NT2/D1 (cell line): ENCODE results near the gene RAB15.

Experiments
- DNase-seq: peaks from one replicate; pipeline ENCODE4 v3.0.0-alpha.2; 2011; ENCODE audit warnings: low read depth, low spot score
- H3K27me3 ChIP-seq: 2 replicates; pipeline ENCODE4 v1.6.0; 2011; ENCODE audit warnings: mild to moderate bottlenecking; ENCODE audit not compliant: insufficient read length, insufficient read depth
- H3K36me3 ChIP-seq: 2 replicates; pipeline ENCODE4 v1.6.1; 2011; ENCODE audit warnings: mild to moderate bottlenecking, low read length, mixed read lengths; ENCODE audit not compliant: insufficient read depth, insufficient read length
- H3K4me1 ChIP-seq: 2 replicates; pipeline ENCODE4 v1.5.1; 2011; ENCODE audit not compliant: insufficient read depth, insufficient read length
- H3K4me3 ChIP-seq: 2 replicates; pipeline ENCODE4 v1.5.1; 2011; ENCODE audit warnings: low read depth; ENCODE audit not compliant: insufficient read length
- H3K9ac ChIP-seq: 2 replicates; pipeline ENCODE4 v1.6.0; 2011; ENCODE audit warnings: low read depth; ENCODE audit not compliant: insufficient read length
- H3K9me3 ChIP-seq: 2 replicates; pipeline ENCODE4 v1.5.1; 2011; ENCODE audit warnings: mild to moderate bottlenecking, low read length; ENCODE audit not compliant: insufficient read depth
- SUZ12 ChIP-seq: IDR thresholded peaks from 2 replicates; pipeline ENCODE4 v1.6.1; 2011; ENCODE audit not compliant: insufficient read length, insufficient read depth; ENCODE audit errors: extremely low read depth
- YY1 ChIP-seq: IDR thresholded peaks from 2 replicates; pipeline ENCODE4 v1.6.1; 2011; ENCODE audit not compliant: insufficient read length, insufficient read depth
- ZNF274 ChIP-seq: IDR thresholded peaks from 2 replicates; pipeline ENCODE4 v1.6.1; 2011; ENCODE audit warnings: mild to moderate bottlenecking, low read depth, low read length

The RAB15 gene

DNA sequence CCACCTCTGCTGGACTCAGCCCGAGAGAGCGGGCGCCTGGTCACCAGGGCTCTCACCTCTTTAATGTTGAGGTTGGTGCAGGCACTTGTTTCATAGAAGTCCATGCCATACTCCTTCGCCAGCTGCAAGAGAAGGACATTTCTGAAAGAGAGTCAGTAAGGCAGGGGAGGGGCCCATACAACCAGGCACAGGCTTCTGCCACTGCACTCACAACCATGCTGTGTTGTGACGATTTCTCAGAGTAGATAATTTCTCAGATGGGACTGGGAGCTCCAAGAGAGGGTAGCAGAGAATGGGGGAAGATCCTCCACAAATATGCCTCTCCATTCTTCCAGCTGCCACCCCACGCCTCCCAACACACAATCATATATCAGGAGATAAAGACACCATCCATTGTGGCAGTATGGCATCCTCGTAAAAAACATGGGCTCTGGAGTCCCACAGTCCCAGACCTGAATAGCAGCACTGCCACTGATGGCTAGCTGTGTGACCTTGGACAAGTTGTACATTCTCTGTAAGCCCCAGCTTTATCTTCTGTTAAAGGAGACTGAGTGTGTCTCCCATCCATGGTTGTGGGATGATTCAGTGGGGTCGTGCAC, 23.4 kb downstream of the RAB15 start:
- Histone ChIP-seq H3K4me3 (no peak overlapping the region), H3K9me3 (no peaks in the 10 kb centered on the region), H3K36me3 (peaks cover 67% of the 10 kb centered on the region), H3K4me1 (peaks cover 3% of the 10 kb centered on the region), H3K9ac (no peak overlapping the region), H3K27me3 (no peaks in the 10 kb centered on the region)
- TF ChIP-seq ZNF274, result no peak
- TF ChIP-seq SUZ12, result no peak
- TF ChIP-seq YY1, result no peak
- DNase-seq, result no peak

DNA sequence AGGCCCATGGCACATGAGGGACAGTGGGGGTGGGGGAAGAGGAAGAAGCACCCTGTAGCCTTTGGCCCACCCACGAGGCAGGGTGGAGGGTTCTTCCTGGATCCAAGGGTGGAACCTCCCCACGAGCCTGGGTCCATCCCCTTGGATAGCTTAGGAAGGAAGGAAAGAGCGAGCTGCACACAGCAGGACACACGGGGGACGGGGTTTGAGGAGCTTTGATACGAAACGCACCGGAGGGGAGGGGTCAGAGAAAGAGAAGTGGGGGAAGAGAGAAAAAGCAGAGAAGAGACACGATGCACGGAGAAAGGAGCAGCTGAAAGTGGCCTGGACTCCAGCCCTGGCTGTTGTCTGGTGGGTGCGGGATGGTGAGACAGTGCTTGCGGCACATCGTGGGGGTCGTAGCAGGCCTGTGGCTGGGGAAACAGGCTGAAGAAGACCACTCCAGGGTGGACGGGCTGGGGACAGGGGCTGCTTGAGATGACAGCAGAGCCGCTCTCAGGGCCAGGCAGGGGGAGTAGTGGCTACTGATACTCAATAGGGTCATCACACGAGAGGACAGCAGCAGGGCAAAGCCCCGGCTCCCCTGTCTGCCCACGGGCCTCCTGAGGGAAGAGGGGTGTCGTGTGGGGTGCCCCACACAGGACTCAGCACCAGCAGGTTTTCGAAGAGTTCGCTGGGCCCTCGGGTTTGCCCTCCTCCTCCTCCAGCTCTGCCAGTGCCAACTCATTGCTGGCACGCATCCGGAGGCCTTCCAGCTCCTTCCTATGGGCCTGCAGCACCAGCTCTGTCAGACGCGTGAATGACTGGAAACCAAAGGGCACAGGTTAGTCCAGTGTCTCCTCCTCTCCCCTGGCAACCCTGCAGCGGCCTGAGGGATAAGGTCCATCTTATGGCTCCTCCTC, 24.2 kb downstream of the RAB15 start:
- Histone ChIP-seq H3K9ac (no peak overlapping the region), H3K27me3 (no peaks in the 10 kb centered on the region), H3K9me3 (no peaks in the 10 kb centered on the region), H3K4me3 (no peak overlapping the region), H3K4me1 (peaks cover 3% of the 10 kb centered on the region), H3K36me3 (peaks cover 63% of the 10 kb centered on the region)
- TF ChIP-seq YY1, result no peak
- no peak for TF ChIP-seq ZNF274
- no peak for TF ChIP-seq SUZ12
- no peak for DNase-seq

DNA sequence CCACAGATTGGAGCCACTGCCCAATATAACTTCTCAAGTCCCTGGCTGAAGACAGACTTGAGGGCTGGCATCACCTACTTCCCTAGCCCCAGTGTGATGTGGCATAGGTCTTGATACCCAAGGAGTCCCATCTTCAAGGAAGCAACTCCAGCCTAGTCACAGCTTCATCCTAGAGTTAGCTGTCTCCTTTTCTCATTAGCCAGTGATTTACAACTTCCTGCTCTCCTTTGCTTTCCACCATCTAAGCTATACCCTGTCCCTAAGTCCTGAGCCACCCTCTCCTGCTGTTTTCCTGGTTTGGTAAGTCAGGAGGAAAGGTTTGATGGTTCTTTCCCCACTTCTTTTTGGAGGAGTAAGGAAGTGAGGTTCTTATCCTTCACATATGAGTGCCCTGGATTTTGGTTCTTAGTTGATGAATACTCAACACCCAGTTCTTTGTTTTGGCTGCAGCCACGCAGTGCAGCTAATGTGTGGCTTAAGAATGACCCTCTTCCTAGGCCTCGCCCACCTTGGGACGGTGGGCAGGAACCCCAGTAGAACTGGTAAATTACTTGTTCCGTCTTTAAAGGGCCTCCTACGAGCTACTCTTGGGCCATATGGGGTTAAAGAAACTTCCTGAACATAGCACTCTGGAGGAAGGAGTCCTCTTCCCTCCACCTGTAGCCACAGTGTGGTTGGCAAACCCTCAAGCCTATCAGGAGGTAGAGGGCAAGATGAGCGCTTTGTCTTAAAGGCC, 25.7 kb downstream of the RAB15 start:
- H3K4me1 ChIP-seq, result peaks cover 8% of the 10 kb centered on the region
- H3K9ac ChIP-seq, result no peak overlapping the region
- peaks cover 57% of the 10 kb centered on the region for H3K36me3 ChIP-seq
- DNase-seq, result no peak
- no peaks in the 10 kb centered on the region for H3K27me3 ChIP-seq
- no peak for TF ChIP-seq ZNF274
- TF ChIP-seq YY1, result no peak
- no peak for TF ChIP-seq SUZ12
- H3K9me3 ChIP-seq, result no peaks in the 10 kb centered on the region
- H3K4me3 ChIP-seq, result no peak overlapping the region

DNA sequence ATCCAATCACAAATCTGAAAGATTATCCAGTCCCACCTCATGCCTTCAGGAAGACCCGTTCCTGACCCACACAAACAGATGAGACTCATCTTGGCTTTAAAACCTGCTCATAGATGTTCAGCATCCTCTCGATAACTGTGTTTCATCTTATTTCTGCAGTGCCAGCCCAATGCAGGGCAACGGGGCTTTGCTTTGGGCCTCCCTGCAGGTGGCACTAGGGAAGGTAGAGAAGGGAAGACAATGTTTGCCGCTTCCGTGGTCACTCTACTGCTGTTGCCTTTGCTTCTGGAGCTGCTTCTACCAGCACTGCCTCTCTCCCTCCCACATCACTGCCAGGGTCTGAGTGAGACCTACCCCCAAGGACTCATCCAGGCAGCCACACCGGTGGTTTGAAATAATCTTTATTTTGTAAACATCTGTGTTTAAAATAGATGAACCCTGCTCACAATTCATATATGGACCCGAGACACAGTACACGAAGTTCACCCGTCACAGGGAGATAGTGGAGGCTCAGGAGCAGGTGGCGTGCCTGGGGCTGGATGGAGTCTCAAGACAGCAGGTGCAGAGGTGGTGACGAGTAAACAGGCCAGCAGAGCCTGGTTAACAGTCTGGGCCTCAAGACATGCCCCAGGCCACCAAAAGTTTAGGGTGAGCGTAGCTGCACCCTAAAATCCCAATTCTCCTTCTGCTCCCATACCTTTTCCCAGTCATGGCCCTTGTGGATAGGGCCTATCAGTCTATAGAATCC, 26.5 kb downstream of the RAB15 start:
- H3K4me3 ChIP-seq, result no peak overlapping the region
- no peak for DNase-seq
- H3K9ac ChIP-seq, result no peak overlapping the region
- peaks cover 8% of the 10 kb centered on the region for H3K4me1 ChIP-seq
- H3K27me3 ChIP-seq, result no peaks in the 10 kb centered on the region
- H3K9me3 ChIP-seq, result no peaks in the 10 kb centered on the region
- peaks cover 49% of the 10 kb centered on the region for H3K36me3 ChIP-seq
- TF ChIP-seq ZNF274 (no peak), YY1 (no peak), SUZ12 (no peak)

- TF ChIP-seq SUZ12 (no peak), ZNF274 (no peak)
- Histone ChIP-seq H3K9ac (no peak overlapping the region), H3K27me3 (no peaks in the 10 kb centered on the region), H3K4me1 (peaks cover 8% of the 10 kb centered on the region), H3K36me3 (peaks cover 45% of the 10 kb centered on the region), H3K4me3 (no peak overlapping the region), H3K9me3 (no peaks in the 10 kb centered on the region)
- no peak for DNase-seq
These were observed 27.3 kb downstream of the RAB15 start for GRCh38 chr14:64944861-64945260.

- H3K4me3 ChIP-seq, result no peak overlapping the region
- H3K9me3 ChIP-seq, result no peaks in the 10 kb centered on the region
- no peak overlapping the region for H3K9ac ChIP-seq
- no peaks in the 10 kb centered on the region for H3K27me3 ChIP-seq
- no peak for TF ChIP-seq ZNF274
- no peak for TF ChIP-seq YY1
- TF ChIP-seq SUZ12, result no peak
- DNase-seq, result no peak
- peaks cover 48% of the 10 kb centered on the region for H3K36me3 ChIP-seq
- H3K4me1 ChIP-seq, result peaks cover 8% of the 10 kb centered on the region
These were observed 28.1 kb downstream of the RAB15 start for GRCh38 chr14:64944041-64944440.

DNA sequence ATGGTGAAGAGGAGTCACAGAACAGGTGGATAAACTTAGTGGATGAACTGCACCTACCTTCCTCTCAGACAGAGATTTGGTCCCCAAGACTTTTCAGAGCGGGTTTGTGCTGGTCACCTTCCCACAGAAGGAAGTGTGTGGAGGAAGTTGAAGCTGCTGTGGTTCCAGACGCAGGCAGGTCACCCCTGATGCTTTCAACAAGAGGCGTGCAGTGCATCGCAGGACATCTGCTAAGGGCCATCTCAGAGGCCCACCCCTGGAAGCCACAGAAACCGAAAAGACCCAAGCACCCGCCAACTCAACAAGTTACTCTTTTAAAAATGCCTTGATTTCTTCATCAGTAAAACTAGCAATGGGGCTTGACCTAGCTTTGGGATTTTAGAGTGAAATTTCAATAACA, 28.6 kb downstream of the RAB15 start:
- no peaks in the 10 kb centered on the region for H3K9me3 ChIP-seq
- no peaks in the 10 kb centered on the region for H3K27me3 ChIP-seq
- TF ChIP-seq ZNF274, result no peak
- no peak for TF ChIP-seq SUZ12
- no peak for TF ChIP-seq YY1
- H3K4me3 ChIP-seq, result no peak overlapping the region
- peaks cover 8% of the 10 kb centered on the region for H3K4me1 ChIP-seq
- H3K9ac ChIP-seq, result no peak overlapping the region
- DNase-seq, result no peak
- peaks cover 46% of the 10 kb centered on the region for H3K36me3 ChIP-seq
